Measurements from ENCODE around the gene SORBS1. TPM values are rescaled to one million over a fixed set of nuclear protein-coding genes. Genes with fewer than 3 reads are reported as not detected.

The SORBS1 gene
- total and polyA plus RNA-seq, 2 donors (not counting 3 experiments of a cell fraction or from before 2014, with no cell fraction given), result 2.0 to 7.9 TPM

GRCh38 chr10:95431900-95432342, 129.2 kb downstream of the SORBS1 start:
- no peak for TF ChIP-seq EZH2 (IDR thresholded peaks at IDR 0.05; ENCODE audit: borderline replicate concordance, low read depth, low read length, severe bottlenecking)
- TF ChIP-seq MYC (IDR thresholded peaks at IDR 0.05; ENCODE audit: low read depth, low read length), result no peak
- no peak for TF ChIP-seq JUN (IDR thresholded peaks at IDR 0.05; ENCODE audit: borderline replicate concordance, insufficient read depth, insufficient read length, low read depth)
- no peak for TF ChIP-seq MAX (IDR thresholded peaks at IDR 0.05; ENCODE audit: insufficient read depth, insufficient read length)
- TF ChIP-seq POLR2AphosphoS5 (IDR thresholded peaks at IDR 0.05; ENCODE audit: insufficient read depth, low read depth, low read length), result no peak
- TF ChIP-seq GATA2 (IDR thresholded peaks at IDR 0.05; ENCODE audit: insufficient read depth, insufficient read length, low read depth, low read length), result no peak
- TF ChIP-seq FOS (IDR thresholded peaks at IDR 0.05; ENCODE audit: borderline replicate concordance, insufficient read depth, low read length), result no peak
- no peak for TF ChIP-seq CTCF (IDR thresholded peaks at IDR 0.05; ENCODE audit: extremely low read depth in 1 of 2, insufficient read depth in 1 of 2, low read depth in 1 of 2, low read length in 2 of 2)
- TF ChIP-seq POLR2A (IDR thresholded peaks at IDR 0.05; ENCODE audit: low read depth, low read length), result no peak
- Histone ChIP-seq H3K9me1 (replicated peaks; ENCODE audit: control insufficient read depth, extremely low read depth, insufficient read depth, low read length) (no peaks in the 10 kb centered on the region), H3K4me1 (ENCODE audit: control insufficient read depth, extremely low read depth, insufficient read depth, low read length) (peaks cover 5% of the 10 kb centered on the region), H3K79me2 (ENCODE audit: control insufficient read depth, insufficient read depth, low read length) (no peaks in the 10 kb centered on the region), H3K9me3 (replicated peaks; ENCODE audit: control insufficient read depth, insufficient read depth, low read length) (no peaks in the 10 kb centered on the region), H3K9ac (replicated peaks; ENCODE audit: extremely low read depth, insufficient read depth, low read length) (no peak overlapping the region), H3K4me3 (replicated peaks in 1 of 3; ENCODE audit: insufficient read depth in 1 of 3, low read depth in 1 of 3, low read length in 3 of 3) (no peak overlapping the region), H3K27me3 (ENCODE audit: control insufficient read depth in 2 of 2, insufficient read depth in 2 of 2, low read length in 2 of 2) (no peaks in the 10 kb centered on the region), H2AFZ (ENCODE audit: low read depth, low read length) (no peak overlapping the region), H4K20me1 (replicated peaks; ENCODE audit: control insufficient read depth, extremely low read depth, insufficient read depth, low read length) (no peaks in the 10 kb centered on the region), H3K4me2 (ENCODE audit: insufficient read depth, low read length) (no peak overlapping the region), H3K27ac (ENCODE audit: insufficient read depth, low read depth, low read length) (no peak overlapping the region), H3K36me3 (ENCODE audit: control insufficient read depth in 2 of 2, extremely low read depth in 1 of 2, insufficient read depth in 2 of 2, low read length in 2 of 2) (no peaks in the 10 kb centered on the region)
- dilution Hi-C loops (cut with MboI; ENCODE audit: extremely low pct_ligation_motif_present, low sequenced_read_pairs) (no loop called here), intact Hi-C loops (cut with micrococcal nuclease) (no loop called here)
- no peak for FAIRE-seq
- POLR2A ChIA-PET, result interaction anchor here (1.5 kb wide), 1 partner anchor 169 kb away, joined by 4 read pairs; no protein-coding TSS in a partner anchor
- DNase-seq (ENCODE audit: low read depth, low spot score), result no peak
- BruUV-seq (replicated peaks), result no TSS peak
- CTCF ChIA-PET, result interaction anchor here (0.9 to 12.7 kb wide), 9 partner anchors 7 to 299 kb away, joined by 3 to 314 read pairs (median 9); no protein-coding TSS in a partner anchor

Data from endothelial cell of umbilical vein (primary cell).